GM19463 (cell line): ENCODE results near the gene ZBTB17.
A peak's percentile ranks its signal among the peaks of the same experiment; 100 is the strongest.
"Not testable (repeated sequence)": the region's sequence is repeated elsewhere in the genome, so short reads cannot be mapped to it uniquely, and the experiment has no call there.

ENCODE experiments used
- ATAC-seq: cut with Tn5 transposase; IDR thresholded peaks from one replicate; pipeline ENCODE4 v1.9.1; 2021; ENCODE audit warnings: mild to moderate bottlenecking, moderate library complexity; ENCODE audit not compliant: unreplicated experiment

The ZBTB17 gene

GRCh38 chr1:16012590-16013219 is 36.8 kb upstream of the ZBTB17 start:
- peak; percentile 36 for ATAC-seq

- no peak for ATAC-seq
Measured at GRCh38 chr1:16011936-16012589, 36.2 kb upstream of the ZBTB17 start.

- no peak for ATAC-seq
Measured at GRCh38 chr1:16010837-16011236, 34.9 kb upstream of the ZBTB17 start.

- no peak for ATAC-seq
Measured at GRCh38 chr1:16009678-16010077, 33.8 kb upstream of the ZBTB17 start.

- ATAC-seq = no peak
Measured at GRCh38 chr1:16009030-16009460, 33.1 kb upstream of the ZBTB17 start.

- no peak for ATAC-seq
Measured at GRCh38 chr1:16007671-16008341, 31.9 kb upstream of the ZBTB17 start.

- no peak for ATAC-seq
Measured at GRCh38 chr1:16006552-16007485, 30.9 kb upstream of the ZBTB17 start.

- no peak for ATAC-seq
Measured at GRCh38 chr1:16006010-16006409, 30.1 kb upstream of the ZBTB17 start.

- ATAC-seq = no peak
Measured at GRCh38 chr1:16005597-16005996, 29.7 kb upstream of the ZBTB17 start.

- not testable (repeated sequence) for ATAC-seq
Measured at GRCh38 chr1:16001274-16001673, 25.4 kb upstream of the ZBTB17 start.

GRCh38 chr1:15998929-15999328 is 23.0 kb upstream of the ZBTB17 start:
- no peak for ATAC-seq

- ATAC-seq = no peak
Measured at GRCh38 chr1:15997637-15998280, 21.9 kb upstream of the ZBTB17 start.

- no peak for ATAC-seq
Measured at GRCh38 chr1:15997076-15997585, 21.2 kb upstream of the ZBTB17 start.

- ATAC-seq = no peak
Measured at GRCh38 chr1:15994590-15995351, 18.9 kb upstream of the ZBTB17 start.

GRCh38 chr1:15994081-15994480 is 18.2 kb upstream of the ZBTB17 start:
- no peak for ATAC-seq

- ATAC-seq = no peak
Measured at GRCh38 chr1:15993666-15994065, 17.8 kb upstream of the ZBTB17 start.

- ATAC-seq = no peak
Measured at GRCh38 chr1:15992582-15993500, 16.9 kb upstream of the ZBTB17 start.

GRCh38 chr1:15992187-15992553 is 16.3 kb upstream of the ZBTB17 start:
- ATAC-seq = no peak
